Activated CD8-positive, alpha-beta T cell treated with anti-CD3 and anti-CD28 coated beads for 36 hours (primary cell): ENCODE measurements around the gene ISCU. TPM values are rescaled to one million over a fixed set of nuclear protein-coding genes. Genes with fewer than 3 reads are reported as not detected.

Experiments used
- ATAC-seq: fragments of 200-7000 bp; cut with Tn5 transposase; one replicate; pipeline ENCODE4 v1.10.0; 2021; ENCODE audit warnings: mild to moderate bottlenecking, moderate library complexity
- CTCF ChIA-PET: fragments of 350-600 bp; sonication (Branson Sonifier 250); formaldehyde crosslinking; loops from one replicate; lab custom pipeline; 2021; ENCODE audit warnings: antibody characterized with exemption; lab: Charles Lee
- POLR2A ChIA-PET: fragments of 350-600 bp; sonication (Branson Sonifier 250); formaldehyde crosslinking; loops from one replicate; lab custom pipeline; 2021; ENCODE audit warnings: antibody characterized with exemption; lab: Charles Lee
- DNase-seq: peaks from one replicate; pipeline ENCODE4 v3.0.0-alpha.2; 2020
- H3K27ac Mint-ChIP-seq: one replicate; pipeline ENCODE4 v1.8.0; 2021; ENCODE audit warnings: mild to moderate bottlenecking, mixed read lengths
- H3K27me3 Mint-ChIP-seq: one replicate; pipeline ENCODE4 v1.8.0; 2021; ENCODE audit warnings: mixed read lengths
- H3K36me3 Mint-ChIP-seq: one replicate; pipeline ENCODE4 v1.8.0; 2021; ENCODE audit warnings: low read depth, mixed read lengths
- H3K4me1 Mint-ChIP-seq: one replicate; pipeline ENCODE4 v1.8.0; 2021; ENCODE audit warnings: low read depth, mixed read lengths
- H3K4me3 Mint-ChIP-seq: one replicate; pipeline ENCODE4 v1.8.0; 2021; ENCODE audit warnings: mild to moderate bottlenecking, moderate library complexity, mixed read lengths
- H3K9me3 Mint-ChIP-seq: one replicate; pipeline ENCODE4 v1.8.0; 2021; ENCODE audit warnings: mixed read lengths
- CTCF ChIP-seq: fragments of 200-600 bp; IDR thresholded peaks from one replicate; pipeline ENCODE4 v1.8.0; 2022; ENCODE audit warnings: antibody characterized with exemption, mild to moderate bottlenecking
- intact Hi-C: fragments of 100-400 bp; cut with micrococcal nuclease; formaldehyde crosslinking; loops from one replicate; pipeline ENCODE4 v1.10.0; 2022
- total RNA-seq, 2 experiments: library from RNA; stranded (reverse); gene quantifications; one replicate each; pipeline ENCODE4 v1.2.3, GENCODE V29; 2021

The ISCU gene
- total RNA-seq, 2 experiments from 2014 or later, result 69.4 to 70.5 TPM

- peaks cover 4% of the 10 kb centered on the region for H3K4me1 Mint-ChIP-seq
Observed at GRCh38 chr12:108581311-108582227, 19.2 kb downstream of the ISCU start.

GRCh38 chr12:108582509-108582908, 20.1 kb downstream of the ISCU start:
- DNase-seq, result no peak
- Mint-ChIP-seq H3K4me3 (no peak overlapping the region), H3K4me1 (peaks cover 4% of the 10 kb centered on the region), H3K9me3 (peaks cover 6% of the 10 kb centered on the region), H3K36me3 (no peaks in the 10 kb centered on the region), H3K27me3 (no peaks in the 10 kb centered on the region), H3K27ac (no peak overlapping the region)
- TF ChIP-seq CTCF, result no peak
- ATAC-seq, result no peak
- ChIA-PET CTCF (interaction anchor here (0.8 to 1.0 kb wide), 2 partner anchors 11 to 221 kb away, joined by 3 read pairs; no protein-coding TSS in a partner anchor), POLR2A (no interaction called here)
- intact Hi-C loops, result no loop called here

More at GRCh38 chr12:108581311-108582227, 19.2 kb downstream of the ISCU start:
- Mint-ChIP-seq H3K9me3 (peaks cover 6% of the 10 kb centered on the region), H3K4me3 (no peak overlapping the region), H3K36me3 (no peaks in the 10 kb centered on the region), H3K27ac (no peak overlapping the region), H3K27me3 (no peaks in the 10 kb centered on the region)
- intact Hi-C loops, result no loop called here
- ATAC-seq, result no peak
- DNase-seq, result no peak
- ChIA-PET POLR2A (no interaction called here), CTCF (interaction anchor here (0.8 to 1.0 kb wide), 2 partner anchors 12 to 222 kb away, joined by 3 read pairs; no protein-coding TSS in a partner anchor)
- no peak for TF ChIP-seq CTCF

DNA sequence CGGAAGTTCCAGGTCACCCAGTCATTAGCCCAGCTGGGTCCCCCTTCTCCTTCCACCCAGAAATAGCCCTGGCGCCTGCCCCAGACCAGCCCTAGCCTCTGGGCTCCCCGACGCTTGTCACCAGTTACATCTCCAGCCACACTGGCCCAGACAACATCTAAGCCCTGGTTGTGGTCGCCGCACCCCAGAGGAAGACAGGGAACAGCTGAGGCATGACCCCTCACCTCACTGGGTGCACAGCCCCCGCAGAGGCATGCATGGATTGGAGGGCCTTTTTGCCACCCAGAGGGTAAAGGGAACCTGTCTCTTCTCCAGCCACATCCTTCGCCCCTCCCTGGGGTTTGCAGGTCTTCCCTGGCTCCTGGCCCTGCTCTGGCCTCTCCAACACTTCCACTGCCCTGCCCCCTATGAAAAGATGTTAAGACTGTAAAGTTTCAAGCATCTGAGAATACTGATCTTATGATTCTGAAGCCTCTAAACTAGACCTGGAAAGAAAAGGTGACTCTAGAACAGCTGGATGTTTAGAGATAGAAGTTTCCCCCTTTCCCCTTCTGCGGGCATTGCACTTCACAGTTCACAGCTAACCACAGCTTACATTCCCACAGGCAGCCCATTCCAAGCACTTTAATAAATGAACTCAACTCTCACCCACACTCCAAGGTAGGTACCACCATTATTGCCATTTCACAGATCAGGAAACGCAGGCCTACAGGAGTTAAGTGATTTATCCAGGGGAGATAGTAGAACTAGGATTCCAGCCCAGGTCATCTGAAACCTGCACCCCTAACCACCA, 20.8 kb downstream of the ISCU start:
- Mint-ChIP-seq H3K4me1 (peaks cover 4% of the 10 kb centered on the region), H3K27ac (no peak overlapping the region), H3K36me3 (no peaks in the 10 kb centered on the region), H3K27me3 (no peaks in the 10 kb centered on the region), H3K4me3 (no peak overlapping the region), H3K9me3 (peaks cover 6% of the 10 kb centered on the region)
- intact Hi-C loops, result no loop called here
- ChIA-PET CTCF (interaction anchor here (1.0 kb wide), 1 partner anchor 11 kb away, joined by 3 read pairs; no protein-coding TSS in a partner anchor), POLR2A (no interaction called here)
- ATAC-seq (no peak), DNase-seq (no peak)
- no peak for TF ChIP-seq CTCF

DNA sequence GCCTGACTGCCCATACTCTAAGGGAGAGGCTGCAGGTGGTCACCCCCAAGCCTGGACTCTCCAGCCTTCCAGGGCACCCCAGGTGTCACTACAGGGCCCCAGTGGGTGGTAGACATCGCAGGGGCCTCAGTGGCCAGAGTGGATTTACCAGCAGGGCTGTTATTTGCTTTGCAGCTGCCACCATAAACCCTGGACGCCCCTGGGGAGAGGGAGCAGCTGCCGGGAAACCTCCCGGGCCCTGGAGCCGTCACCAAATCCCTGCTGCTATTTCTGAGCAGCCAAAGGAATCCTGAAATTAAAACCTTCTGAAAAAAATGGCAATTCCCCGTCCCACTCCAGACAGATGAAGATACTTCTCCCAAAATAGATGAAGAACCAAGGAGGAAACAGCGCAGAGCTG, 21.6 kb downstream of the ISCU start:
- TF ChIP-seq CTCF, result no peak
- ATAC-seq (no peak), DNase-seq (no peak)
- no peak overlapping the region for H3K4me3 Mint-ChIP-seq
- H3K4me1 Mint-ChIP-seq, result peaks cover 1% of the 10 kb centered on the region
- H3K27me3 Mint-ChIP-seq, result no peaks in the 10 kb centered on the region
- H3K9me3 Mint-ChIP-seq, result peaks cover 1% of the 10 kb centered on the region
- POLR2A ChIA-PET, result interaction anchor here (0.8 kb wide), 1 partner anchor 29 kb away, joined by 3 read pairs; no protein-coding TSS in a partner anchor
- CTCF ChIA-PET, result interaction anchor here (0.7 kb wide), 1 partner anchor 27 kb away, joined by 3 read pairs; no protein-coding TSS in a partner anchor
- intact Hi-C loops, result no loop called here
- no peak overlapping the region for H3K27ac Mint-ChIP-seq
- H3K36me3 Mint-ChIP-seq, result no peaks in the 10 kb centered on the region
